ENCODE results near the gene HIF3A.

GRCh38 chr19:46340051-46340659 lies 43.3 kb downstream of the HIF3A start:
- no peak for TF ChIP-seq CTCF (IDR thresholded peaks at IDR 0.05; ENCODE audit: control extremely low read depth in 1 of 3, insufficient read depth in 1 of 3, low read depth in 1 of 3, low read length in 3 of 3)
- TF ChIP-seq EP300 (IDR thresholded peaks at IDR 0.05; ENCODE audit: borderline replicate concordance in 1 of 2, low read depth in 2 of 2, low read length in 2 of 2) = no peak

Measured in H1 (cell line).